ENCODE measurements around the gene TNFRSF8. TPM values are rescaled to one million over a fixed set of nuclear protein-coding genes. Genes with fewer than 3 reads are reported as not detected.
A peak's percentile ranks its signal among the peaks of the same experiment; 100 is the strongest.

Gene TNFRSF8
- total RNA-seq, 5 donors from 2014 or later (not counting 1 experiment from before 2014, with no cell fraction given) = 0.20 to 0.53 (median 0.33) TPM; not detected in 1

DNA sequence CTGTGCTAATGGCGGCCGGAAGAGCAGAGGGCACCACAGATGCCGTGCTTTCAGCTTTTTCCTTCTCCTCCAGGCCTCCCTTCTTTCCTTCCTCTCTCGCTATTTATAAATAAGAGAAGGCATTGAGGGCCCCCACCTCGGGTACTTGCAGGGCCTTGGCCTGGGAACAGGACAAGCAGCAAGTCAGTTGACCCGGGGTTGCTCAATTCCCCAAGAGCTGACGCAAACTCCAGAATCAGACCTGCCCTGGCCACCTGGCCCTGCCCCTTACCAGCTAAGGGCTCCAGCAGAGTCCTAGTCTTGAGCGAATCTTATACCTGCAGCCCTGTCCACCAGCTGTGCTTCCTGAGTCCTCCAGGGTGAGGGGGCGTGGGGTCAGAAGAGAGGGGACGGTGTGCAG, 117.2 kb downstream of the TNFRSF8 start:
- WGBS (ENCODE audit: insufficient coverage) = 88% methylated on average over 4 of the region's 10 CpGs
- Mint-ChIP-seq H3K4me1 (peaks cover 90 to 94% (median 93%) of the 10 kb centered on the region in 3 donors), H3K27me3 (no peaks in the 10 kb centered on the region), H3K36me3 (peaks cover 9% of the 10 kb centered on the region), H3K4me3 (peak overlapping the region in 1 of 3 donors; percentile 92), H3K9me3 (no peaks in the 10 kb centered on the region), H3K27ac (peak overlapping the region; percentile 57 to 77)
- ChIA-PET CTCF (interaction anchor here in 1 of 2 donors (0.6 kb wide), 1 partner anchor 43 kb away, joined by 3 read pairs; no protein-coding TSS in a partner anchor), POLR2A (no interaction called here)
- Histone ChIP-seq H3K4me1 (ENCODE audit: control insufficient read depth in 1 of 2, extremely low read depth in 1 of 2, insufficient read depth in 2 of 2, low read length in 2 of 2) (peaks cover 30 to 94% of the 10 kb centered on the region in 2 experiments), H3K9me3 (no peaks in the 10 kb centered on the region), H3K36me3 (ENCODE audit: control insufficient read depth in 2 of 2, extremely low read depth in 1 of 2, insufficient read depth in 1 of 2, low read length in 1 of 2) (peaks cover 0 to 27% of the 10 kb centered on the region in 2 donors), H3K27ac (ENCODE audit: low read length) (peak overlapping the region; percentile 20), H3K4me3 (ENCODE audit: control insufficient read depth in 1 of 2, extremely low read depth in 1 of 2, low read length in 1 of 2) (no peak overlapping the region), H3K27me3 (replicated peaks in 1 of 2; ENCODE audit: control insufficient read depth in 2 of 2, extremely low read depth in 1 of 2, insufficient read depth in 2 of 2, low read length in 1 of 2) (no peaks in the 10 kb centered on the region)
- DNase-seq = no peak
- no peak for ATAC-seq (replicated peaks in 1 of 4)

DNA sequence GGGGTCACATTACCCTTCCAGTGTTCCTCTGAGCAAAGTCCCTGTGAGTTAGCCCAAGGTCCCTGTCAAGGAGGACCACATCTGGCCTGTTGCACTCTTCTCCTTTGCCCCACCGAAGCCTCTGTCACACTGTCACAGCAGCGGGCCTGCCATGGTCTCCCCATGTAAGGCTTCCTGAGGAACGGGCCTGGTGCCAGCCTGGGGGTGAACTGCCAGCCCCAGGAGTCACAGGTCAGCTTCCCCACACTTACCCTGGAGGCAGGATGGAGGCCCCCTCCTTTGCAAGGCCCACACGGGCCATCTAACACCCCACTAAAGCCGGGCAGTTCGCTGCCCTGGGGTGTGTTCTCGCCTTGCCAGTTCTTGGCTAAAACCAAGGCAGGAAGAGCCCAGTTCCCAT, 117.8 kb downstream of the TNFRSF8 start:
- Mint-ChIP-seq H3K27me3 (no peaks in the 10 kb centered on the region), H3K4me3 (peak overlapping the region in 1 of 3 donors; percentile 92), H3K4me1 (peaks cover 90 to 94% (median 93%) of the 10 kb centered on the region in 3 donors), H3K36me3 (peaks cover 9% of the 10 kb centered on the region), H3K27ac (peak overlapping the region; percentile 55 to 77), H3K9me3 (no peaks in the 10 kb centered on the region)
- DNase-seq = no peak
- no peak overlapping the region for H3K4me3 ChIP-seq (ENCODE audit: control insufficient read depth in 1 of 2, extremely low read depth in 1 of 2, low read length in 1 of 2)
- peaks cover 0 to 27% of the 10 kb centered on the region in 2 donors for H3K36me3 ChIP-seq (ENCODE audit: control insufficient read depth in 2 of 2, extremely low read depth in 1 of 2, insufficient read depth in 1 of 2, low read length in 1 of 2)
- POLR2A ChIA-PET = no interaction called here
- H3K27me3 ChIP-seq (replicated peaks in 1 of 2; ENCODE audit: control insufficient read depth in 2 of 2, extremely low read depth in 1 of 2, insufficient read depth in 2 of 2, low read length in 1 of 2) = no peaks in the 10 kb centered on the region
- no peak for ATAC-seq (replicated peaks in 1 of 4)
- WGBS (ENCODE audit: insufficient coverage) = 85% methylated on average over 7 of the region's 7 CpGs
- H3K4me1 ChIP-seq (ENCODE audit: control insufficient read depth in 1 of 2, extremely low read depth in 1 of 2, insufficient read depth in 2 of 2, low read length in 2 of 2) = peaks cover 29 to 94% of the 10 kb centered on the region in 2 experiments
- peak overlapping the region; percentile 21 for H3K27ac ChIP-seq (ENCODE audit: low read length)
- no peaks in the 10 kb centered on the region for H3K9me3 ChIP-seq
- CTCF ChIA-PET = no interaction called here

DNA sequence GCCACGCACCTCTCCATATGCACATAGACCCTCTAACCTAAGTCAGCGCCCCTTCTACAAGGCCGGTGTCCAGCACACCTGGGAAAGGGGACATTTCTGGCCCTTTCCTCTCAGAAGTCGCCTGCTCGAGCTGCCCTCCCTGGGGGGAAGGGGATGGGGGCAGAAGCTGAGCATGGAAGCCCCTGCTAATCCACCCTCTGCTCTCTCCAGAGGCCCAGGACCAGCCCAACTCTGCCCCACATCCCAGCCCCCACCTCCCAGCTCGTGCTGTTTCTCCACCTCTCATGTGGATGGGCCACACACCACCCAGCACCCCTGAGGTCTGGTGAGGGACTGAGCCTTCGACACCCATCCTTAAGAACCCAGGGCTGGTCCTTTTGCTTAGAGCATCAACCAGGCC, 118.5 kb downstream of the TNFRSF8 start:
- CTCF ChIA-PET = no interaction called here

DNA sequence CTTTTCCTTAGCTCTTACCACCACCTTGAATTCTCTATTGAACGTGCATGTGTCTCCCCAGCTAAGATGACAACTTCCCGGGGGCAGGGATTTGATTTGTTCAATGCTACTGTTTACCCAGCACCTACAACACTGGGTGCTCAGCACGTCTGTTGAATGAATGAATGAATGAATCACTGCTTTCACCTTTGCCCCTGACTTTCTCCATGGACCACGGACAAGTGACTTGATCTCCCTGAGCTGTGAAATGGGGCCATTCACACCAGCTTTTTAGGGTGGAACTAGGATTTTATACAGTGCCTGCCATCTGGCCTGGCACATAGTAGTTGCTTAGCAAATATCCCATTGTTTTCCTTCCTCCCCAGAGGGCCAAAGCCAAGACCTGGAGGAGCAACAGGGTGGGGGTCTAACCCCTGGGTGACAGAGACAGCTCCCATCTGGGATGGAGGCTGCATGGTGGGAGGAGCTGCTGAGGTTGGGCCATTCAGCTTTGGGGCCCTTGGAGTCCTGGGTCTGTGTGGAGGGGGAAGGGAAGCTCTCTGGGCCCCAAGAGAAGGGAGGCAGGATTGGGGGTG, 119.4 kb downstream of the TNFRSF8 start:
- peaks cover 18 to 94% of the 10 kb centered on the region in 2 experiments for H3K4me1 ChIP-seq (ENCODE audit: control insufficient read depth in 1 of 2, extremely low read depth in 1 of 2, insufficient read depth in 2 of 2, low read length in 2 of 2)
- Mint-ChIP-seq H3K27me3 (no peaks in the 10 kb centered on the region), H3K9me3 (no peaks in the 10 kb centered on the region), H3K4me1 (peaks cover 82 to 90% (median 88%) of the 10 kb centered on the region in 3 donors), H3K36me3 (peaks cover 8% of the 10 kb centered on the region), H3K4me3 (no peak overlapping the region), H3K27ac (peak overlapping the region; percentile 69 to 71)
- DNase-seq = no peak
- WGBS (ENCODE audit: insufficient coverage) = 75% methylated on average over 1 of the region's 4 CpGs
- peaks cover 0 to 30% of the 10 kb centered on the region in 2 donors for H3K36me3 ChIP-seq (ENCODE audit: control insufficient read depth in 2 of 2, extremely low read depth in 1 of 2, insufficient read depth in 1 of 2, low read length in 1 of 2)
- no peaks in the 10 kb centered on the region for H3K9me3 ChIP-seq
- H3K27ac ChIP-seq (ENCODE audit: low read length) = no peak overlapping the region
- POLR2A ChIA-PET = interaction anchor here in 1 of 2 donors (0.6 kb wide), 1 partner anchor 13 kb away, joined by 3 read pairs; no protein-coding TSS in a partner anchor
- CTCF ChIA-PET = interaction anchor here (1.1 to 1.7 kb wide), 3 partner anchors 20 to 58 kb away, joined by 3 to 8 read pairs (median 5); no protein-coding TSS in a partner anchor
- H3K27me3 ChIP-seq (replicated peaks in 1 of 2; ENCODE audit: control insufficient read depth in 2 of 2, extremely low read depth in 1 of 2, insufficient read depth in 2 of 2, low read length in 1 of 2) = no peaks in the 10 kb centered on the region
- no peak overlapping the region for H3K4me3 ChIP-seq (ENCODE audit: control insufficient read depth in 1 of 2, extremely low read depth in 1 of 2, low read length in 1 of 2)
- no peak for ATAC-seq (replicated peaks in 1 of 4)

More for the DNA sequence above, 118.5 kb downstream of the TNFRSF8 start:
- Histone ChIP-seq H3K4me1 (ENCODE audit: control insufficient read depth in 1 of 2, extremely low read depth in 1 of 2, insufficient read depth in 2 of 2, low read length in 2 of 2) (peaks cover 22 to 94% of the 10 kb centered on the region in 2 experiments), H3K36me3 (ENCODE audit: control insufficient read depth in 2 of 2, extremely low read depth in 1 of 2, insufficient read depth in 1 of 2, low read length in 1 of 2) (peaks cover 0 to 27% of the 10 kb centered on the region in 2 donors), H3K27me3 (replicated peaks in 1 of 2; ENCODE audit: control insufficient read depth in 2 of 2, extremely low read depth in 1 of 2, insufficient read depth in 2 of 2, low read length in 1 of 2) (no peaks in the 10 kb centered on the region), H3K4me3 (ENCODE audit: control insufficient read depth in 1 of 2, extremely low read depth in 1 of 2, low read length in 1 of 2) (no peak overlapping the region), H3K9me3 (no peaks in the 10 kb centered on the region), H3K27ac (ENCODE audit: low read length) (peak overlapping the region; percentile 21)
- ATAC-seq (replicated peaks in 1 of 4) (no peak), DNase-seq (no peak)
- H3K27me3 Mint-ChIP-seq = no peaks in the 10 kb centered on the region
- peaks cover 84 to 94% (median 92%) of the 10 kb centered on the region in 3 donors for H3K4me1 Mint-ChIP-seq
- H3K9me3 Mint-ChIP-seq = no peaks in the 10 kb centered on the region
- H3K36me3 Mint-ChIP-seq = peaks cover 6% of the 10 kb centered on the region
- H3K27ac Mint-ChIP-seq = peak overlapping the region; percentile 69 to 71
- peak overlapping the region in 1 of 3 donors; percentile 2 for H3K4me3 Mint-ChIP-seq
- POLR2A ChIA-PET = no interaction called here
- WGBS (ENCODE audit: insufficient coverage) = 79% methylated on average over 3 of the region's 7 CpGs

DNA sequence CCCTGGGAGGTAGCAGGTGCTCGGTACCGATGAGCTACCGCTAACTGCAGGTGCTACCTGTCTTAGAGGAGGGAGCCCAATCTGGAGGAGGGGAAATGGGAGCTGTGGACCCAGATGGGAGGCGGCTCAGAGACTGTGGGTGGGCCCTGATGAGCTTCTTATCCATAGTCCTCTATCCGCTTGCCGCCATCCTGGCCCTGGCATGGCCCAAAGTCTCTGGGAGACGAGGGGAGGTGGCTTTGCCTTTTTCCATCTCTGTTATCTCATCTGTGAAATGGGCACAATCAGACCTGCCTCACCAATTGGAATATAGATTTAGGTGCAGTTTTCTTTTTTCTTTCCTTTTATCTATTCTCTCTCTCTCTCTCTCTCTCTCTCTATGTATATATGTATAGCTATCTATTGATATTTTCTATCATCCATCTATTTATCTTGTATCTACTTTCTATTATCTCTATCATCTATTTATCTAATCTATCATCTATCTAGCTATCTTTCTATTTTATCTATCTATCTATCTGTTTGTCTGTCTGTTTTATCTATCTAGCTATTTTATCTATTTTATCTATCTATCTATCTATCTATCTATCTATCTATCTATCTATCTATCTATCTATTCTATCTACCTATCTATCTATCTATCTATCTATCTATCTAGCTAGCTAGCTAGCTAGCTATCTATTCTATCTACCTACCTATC, 120.1 kb downstream of the TNFRSF8 start:
- no peak for DNase-seq
- CTCF ChIA-PET = interaction anchor here (0.9 to 1.7 kb wide), 4 partner anchors 20 to 58 kb away, joined by 3 to 8 read pairs (median 4); no protein-coding TSS in a partner anchor
- Histone ChIP-seq H3K4me1 (ENCODE audit: control insufficient read depth in 1 of 2, extremely low read depth in 1 of 2, insufficient read depth in 2 of 2, low read length in 2 of 2) (peaks cover 14 to 94% of the 10 kb centered on the region in 2 experiments), H3K9me3 (no peaks in the 10 kb centered on the region), H3K27ac (ENCODE audit: low read length) (no peak overlapping the region), H3K36me3 (ENCODE audit: control insufficient read depth in 2 of 2, extremely low read depth in 1 of 2, insufficient read depth in 1 of 2, low read length in 1 of 2) (peaks cover 0 to 35% of the 10 kb centered on the region in 2 donors), H3K27me3 (replicated peaks in 1 of 2; ENCODE audit: control insufficient read depth in 2 of 2, extremely low read depth in 1 of 2, insufficient read depth in 2 of 2, low read length in 1 of 2) (no peaks in the 10 kb centered on the region), H3K4me3 (ENCODE audit: control insufficient read depth in 1 of 2, extremely low read depth in 1 of 2, low read length in 1 of 2) (no peak overlapping the region)
- Mint-ChIP-seq H3K4me1 (peaks cover 81 to 90% (median 88%) of the 10 kb centered on the region in 3 donors), H3K4me3 (no peak overlapping the region), H3K27ac (peak overlapping the region; percentile 61 to 69), H3K9me3 (no peaks in the 10 kb centered on the region), H3K36me3 (peaks cover 12% of the 10 kb centered on the region), H3K27me3 (no peaks in the 10 kb centered on the region)
- POLR2A ChIA-PET = interaction anchor here (0.5 to 1.1 kb wide), 4 partner anchors 14 to 27 kb away, joined by 3 read pairs; no protein-coding TSS in a partner anchor
- no peak for ATAC-seq (replicated peaks in 1 of 4)
- WGBS (ENCODE audit: insufficient coverage) = 93% methylated on average over 4 of the region's 7 CpGs

DNA sequence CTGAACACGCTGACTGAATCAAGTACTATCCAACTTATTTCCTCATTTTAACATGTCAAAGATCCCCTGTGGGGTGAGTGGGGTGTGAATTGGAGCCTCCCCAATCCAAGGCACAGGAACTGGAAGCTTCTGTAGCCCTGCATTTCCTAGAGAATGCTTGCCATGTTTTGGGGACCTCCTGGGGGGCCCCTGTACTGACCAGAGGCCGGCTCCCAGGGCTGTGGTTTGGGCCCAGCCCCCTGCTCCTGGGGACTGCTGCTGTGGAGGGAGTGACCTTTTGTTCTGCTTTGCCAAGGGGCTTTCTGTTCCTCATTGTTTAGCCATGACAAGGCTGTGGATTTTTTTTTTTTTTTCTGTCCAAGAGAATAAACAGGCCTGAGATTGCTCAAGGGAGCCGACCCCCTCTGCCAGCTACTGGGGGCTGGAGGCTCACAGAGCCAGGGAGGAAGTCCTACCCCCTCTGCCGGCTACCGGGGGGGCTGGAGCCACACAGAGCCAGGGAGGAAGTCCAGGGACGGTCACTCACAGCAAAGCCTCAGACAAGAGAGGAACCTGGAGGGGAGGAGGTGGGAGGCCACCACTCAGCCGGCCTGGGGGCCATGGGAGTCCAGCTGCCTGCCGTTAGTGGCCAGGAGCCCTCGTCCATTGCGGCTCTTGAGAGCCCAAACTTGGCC, 121.0 kb downstream of the TNFRSF8 start:
- Mint-ChIP-seq H3K36me3 (peaks cover 16% of the 10 kb centered on the region), H3K27me3 (no peaks in the 10 kb centered on the region), H3K4me3 (no peak overlapping the region), H3K4me1 (peaks cover 72 to 87% (median 85%) of the 10 kb centered on the region in 3 donors), H3K27ac (peak overlapping the region; percentile 60 to 61), H3K9me3 (no peaks in the 10 kb centered on the region)
- POLR2A ChIA-PET = interaction anchor here in 1 of 2 donors (1.1 kb wide), 1 partner anchor 28 kb away, joined by 3 read pairs; no protein-coding TSS in a partner anchor
- H3K9me3 ChIP-seq = no peaks in the 10 kb centered on the region
- DNase-seq (no peak), ATAC-seq (replicated peaks in 1 of 4) (no peak)
- no peaks in the 10 kb centered on the region for H3K27me3 ChIP-seq (replicated peaks in 1 of 2; ENCODE audit: control insufficient read depth in 2 of 2, extremely low read depth in 1 of 2, insufficient read depth in 2 of 2, low read length in 1 of 2)
- CTCF ChIA-PET = interaction anchor here in 1 of 2 donors (0.9 to 1.5 kb wide), 2 partner anchors 45 to 59 kb away, joined by 4 read pairs; no protein-coding TSS in a partner anchor
- peak overlapping the region; percentile 45 for H3K27ac ChIP-seq (ENCODE audit: low read length)
- WGBS (ENCODE audit: insufficient coverage) = 75% methylated on average over 6 of the region's 10 CpGs
- H3K4me1 ChIP-seq (ENCODE audit: control insufficient read depth in 1 of 2, extremely low read depth in 1 of 2, insufficient read depth in 2 of 2, low read length in 2 of 2) = peaks cover 9 to 94% of the 10 kb centered on the region in 2 experiments
- peaks cover 2 to 41% of the 10 kb centered on the region in 2 donors for H3K36me3 ChIP-seq (ENCODE audit: control insufficient read depth in 2 of 2, extremely low read depth in 1 of 2, insufficient read depth in 1 of 2, low read length in 1 of 2)
- no peak overlapping the region for H3K4me3 ChIP-seq (ENCODE audit: control insufficient read depth in 1 of 2, extremely low read depth in 1 of 2, low read length in 1 of 2)
